Measurements from ENCODE around the gene ASF1B.
"Not testable (repeated sequence)": the region's sequence is repeated elsewhere in the genome, so short reads cannot be mapped to it uniquely, and the experiment has no call there.

Gene ASF1B

GRCh38 chr19:14159059-14159458 is 22.7 kb upstream of the ASF1B start:
- DNase-seq: no peak

DNA sequence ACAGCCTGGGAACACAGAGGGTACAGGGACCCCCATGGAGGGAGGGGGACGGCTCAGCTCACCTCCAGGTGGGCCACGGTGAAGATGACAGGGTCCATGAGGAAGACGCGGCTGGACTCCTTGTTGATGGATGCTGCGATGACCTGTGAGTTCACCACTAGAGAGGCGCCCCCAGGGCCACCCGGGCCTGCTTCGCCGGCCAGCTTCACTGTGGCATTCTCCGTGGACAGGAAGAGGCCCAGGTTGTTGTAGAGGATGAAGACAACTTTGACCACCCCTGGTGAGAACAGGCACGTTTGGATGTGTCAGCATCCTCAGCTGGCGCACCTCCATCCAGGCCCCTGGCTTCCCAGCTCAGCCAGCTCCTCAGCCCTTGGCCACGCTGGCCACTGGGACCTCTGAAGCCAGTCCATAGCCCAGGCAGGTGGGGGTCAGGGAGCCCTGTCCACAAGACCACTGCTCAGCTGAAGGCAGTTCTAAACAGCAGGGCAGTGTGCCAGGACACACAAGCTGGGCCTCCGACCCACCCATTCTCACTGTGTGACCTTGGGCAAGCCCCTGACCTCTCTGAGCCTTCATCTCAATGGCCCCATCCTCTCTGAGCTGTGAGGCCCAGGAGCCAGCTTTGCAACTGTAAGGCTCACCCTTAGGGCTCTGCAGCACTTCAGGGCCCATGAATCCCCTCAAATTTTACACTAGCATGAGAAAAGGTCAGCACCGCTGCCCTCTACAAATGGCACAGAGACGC is 22.1 kb upstream of the ASF1B start:
- DNase-seq: no peak

- no peak for DNase-seq
Observed at GRCh38 chr19:14156971-14157717, 20.8 kb upstream of the ASF1B start.

- DNase-seq: no peak
Observed at GRCh38 chr19:14156122-14156521, 19.7 kb upstream of the ASF1B start.

- DNase-seq: no peak
Observed at GRCh38 chr19:14155371-14155770, 19.0 kb upstream of the ASF1B start.

GRCh38 chr19:14152713-14153112 is 16.3 kb upstream of the ASF1B start:
- no peak for DNase-seq

DNA sequence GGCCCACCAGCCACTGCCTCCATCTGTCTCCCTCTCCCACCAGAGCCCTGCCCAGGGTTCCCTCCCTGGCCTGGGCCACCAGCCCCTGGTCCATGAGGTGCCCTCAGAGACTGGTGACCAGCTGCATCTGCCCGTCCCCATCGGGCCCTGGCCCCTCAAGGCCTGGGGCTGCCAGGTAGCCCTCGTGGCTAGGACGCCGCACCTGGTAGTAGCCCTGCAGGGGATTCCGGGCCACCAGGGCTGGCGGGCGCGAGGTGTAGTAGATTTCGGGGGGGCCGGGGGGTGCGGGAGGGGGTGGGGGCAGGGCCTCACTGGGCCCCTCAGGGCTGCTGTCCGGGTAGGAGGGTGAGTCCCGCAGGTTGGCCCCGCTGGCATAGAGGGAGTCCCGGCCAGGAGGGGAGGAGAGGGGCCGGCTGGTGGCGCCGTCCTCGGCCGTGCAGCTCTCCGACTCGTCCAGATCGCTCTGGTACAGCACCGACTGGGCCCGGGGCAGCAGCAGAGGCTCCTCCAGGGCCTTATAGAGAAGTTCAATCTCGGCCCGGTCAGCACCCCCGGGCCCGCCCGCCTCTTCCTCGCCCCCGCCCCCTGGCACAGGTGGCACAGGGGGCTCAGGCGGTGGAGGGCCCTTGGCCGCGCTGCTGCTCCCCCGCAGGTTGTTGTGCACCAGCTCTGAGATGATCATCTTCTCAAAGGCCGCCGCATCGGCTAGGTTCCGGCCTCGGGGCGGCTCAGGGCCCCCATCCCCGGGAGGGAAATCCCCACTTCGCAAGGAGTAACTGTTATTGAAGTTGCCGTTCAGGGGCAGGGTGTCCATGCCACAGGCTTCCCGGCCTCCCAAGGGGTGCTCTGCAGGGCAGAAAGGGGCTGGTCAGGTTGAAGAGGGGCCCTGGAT is 14.6 kb upstream of the ASF1B start:
- DNase-seq: no peak

DNA sequence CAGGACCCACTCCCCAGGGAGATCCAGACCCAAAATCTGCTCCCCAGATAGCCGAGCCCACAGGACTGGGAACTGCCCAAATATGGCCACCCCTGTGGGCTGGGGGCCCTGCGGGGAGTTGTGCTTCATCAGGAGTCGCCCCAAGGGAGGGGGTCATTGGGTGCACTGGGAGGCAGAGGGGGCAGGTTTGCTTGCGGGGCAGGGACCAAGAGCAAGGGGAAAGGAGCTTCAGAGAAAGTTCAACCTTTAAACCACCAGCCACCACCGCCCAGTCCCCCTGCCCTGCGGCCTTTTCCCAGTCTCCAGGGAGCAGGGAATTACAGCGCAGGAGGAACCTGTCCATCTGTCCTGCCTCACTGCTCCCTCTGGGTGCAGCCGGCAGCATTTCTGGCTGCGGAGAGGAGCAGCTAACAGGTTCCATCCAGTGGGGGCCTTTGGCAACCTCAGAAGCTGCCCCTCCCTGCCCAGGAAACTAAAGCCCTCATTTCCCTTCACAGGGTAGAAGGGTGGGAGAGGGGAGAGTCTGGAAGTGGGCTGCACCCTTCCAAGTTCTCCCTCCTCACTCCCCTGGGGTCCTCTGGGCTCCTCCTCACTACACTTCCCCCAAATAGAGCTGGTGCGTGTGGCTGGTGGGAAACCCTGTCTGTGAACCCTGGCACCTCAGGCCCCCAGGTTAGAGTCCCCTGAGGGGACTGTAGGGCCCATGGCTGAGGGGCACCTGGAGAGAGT is 13.8 kb upstream of the ASF1B start:
- DNase-seq: no peak

GRCh38 chr19:14149509-14149994 is 13.2 kb upstream of the ASF1B start:
- peak; percentile 40 for DNase-seq

DNA sequence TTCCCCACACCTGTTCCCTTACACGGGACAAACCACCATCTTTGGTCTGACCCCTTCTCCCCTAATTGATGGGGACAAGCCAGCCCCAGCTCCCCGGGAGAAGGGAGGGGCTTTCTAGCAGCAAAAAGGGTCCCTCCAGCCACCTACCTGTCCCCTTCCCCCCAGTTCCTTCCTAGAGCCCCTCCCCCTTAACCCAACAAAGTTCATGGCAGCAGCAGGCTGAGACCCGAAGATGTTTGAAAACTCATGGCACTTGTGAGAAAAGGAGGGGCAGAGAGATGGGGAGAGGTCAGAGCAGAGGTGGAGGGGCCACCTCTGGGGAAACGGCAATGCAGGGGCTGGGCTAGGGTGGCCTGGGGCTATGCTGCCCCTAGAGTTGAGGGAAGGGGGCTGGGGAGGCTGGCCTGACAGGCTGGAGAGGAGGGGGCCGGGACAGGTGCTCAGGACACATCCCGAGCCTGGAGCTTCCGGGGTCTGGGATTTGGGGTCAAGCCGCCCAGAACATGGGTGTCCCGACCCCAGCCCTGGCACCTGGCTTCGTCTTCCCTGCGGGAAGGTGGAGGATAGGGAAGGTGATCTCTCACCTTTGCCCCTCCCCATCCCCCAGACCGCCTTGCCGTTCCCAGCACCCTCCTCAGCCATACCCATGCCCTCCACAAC is 12.5 kb upstream of the ASF1B start:
- no peak for DNase-seq

DNA sequence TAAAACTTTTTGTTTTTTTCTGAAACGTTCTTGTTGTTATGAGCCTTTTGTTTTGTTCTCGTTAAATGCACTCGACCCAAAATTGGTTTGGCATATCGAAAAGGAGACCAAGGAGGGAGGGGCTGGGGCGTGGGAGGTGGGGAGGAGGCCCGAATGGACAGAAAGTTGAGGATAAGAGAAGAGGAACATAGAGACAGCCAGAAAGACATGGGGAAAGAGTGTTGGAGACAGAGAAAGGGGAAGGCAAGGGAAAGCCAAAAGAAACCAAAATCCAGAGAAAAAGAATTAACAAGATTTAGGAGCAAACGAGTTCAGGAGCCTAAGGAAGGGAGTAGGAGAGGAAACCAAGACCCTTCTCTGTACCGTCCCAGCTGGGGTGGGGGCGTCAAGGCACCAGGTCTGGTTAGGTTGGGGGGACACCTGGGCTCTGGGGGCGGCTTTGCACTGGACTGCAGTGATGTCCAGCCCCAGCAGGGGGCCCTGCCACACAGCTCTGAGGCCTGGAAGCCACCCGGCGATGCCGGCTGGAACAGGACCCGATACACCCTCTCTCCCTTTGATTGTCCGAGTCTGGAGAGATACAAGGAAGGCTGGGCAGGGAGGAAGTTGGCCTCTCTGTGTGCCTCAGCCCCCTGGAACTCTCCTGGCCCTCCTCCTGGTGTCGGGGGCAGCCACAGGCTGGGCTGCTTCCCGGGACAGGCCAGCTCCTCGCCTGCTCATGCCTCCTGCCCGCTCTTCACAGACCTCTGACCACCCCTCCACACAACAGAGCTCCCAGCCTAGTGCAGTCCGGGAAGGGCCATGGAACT is 11.6 kb upstream of the ASF1B start:
- peak; percentile 72 for DNase-seq

DNA sequence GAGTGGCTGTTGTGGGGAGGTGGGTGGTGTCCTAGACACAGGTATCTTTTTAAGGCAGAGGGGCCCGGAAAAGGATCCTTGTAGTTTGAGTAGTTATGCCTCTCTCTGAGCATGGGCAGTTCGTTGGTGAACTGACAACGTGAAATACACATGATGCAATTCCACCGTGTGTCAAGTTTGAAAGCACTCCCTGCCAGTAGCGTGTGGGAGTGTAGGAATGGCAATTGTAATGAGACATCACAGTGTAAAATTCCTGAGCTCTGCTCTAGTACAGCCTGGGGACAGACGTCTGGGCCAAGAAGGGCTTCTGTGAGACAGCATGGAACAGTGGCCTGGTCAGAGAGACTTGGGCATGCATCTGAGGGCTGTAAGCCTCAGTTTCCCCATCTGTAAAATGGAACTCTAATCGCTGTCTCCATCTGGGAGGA is 10.4 kb upstream of the ASF1B start:
- no peak for DNase-seq

DNA sequence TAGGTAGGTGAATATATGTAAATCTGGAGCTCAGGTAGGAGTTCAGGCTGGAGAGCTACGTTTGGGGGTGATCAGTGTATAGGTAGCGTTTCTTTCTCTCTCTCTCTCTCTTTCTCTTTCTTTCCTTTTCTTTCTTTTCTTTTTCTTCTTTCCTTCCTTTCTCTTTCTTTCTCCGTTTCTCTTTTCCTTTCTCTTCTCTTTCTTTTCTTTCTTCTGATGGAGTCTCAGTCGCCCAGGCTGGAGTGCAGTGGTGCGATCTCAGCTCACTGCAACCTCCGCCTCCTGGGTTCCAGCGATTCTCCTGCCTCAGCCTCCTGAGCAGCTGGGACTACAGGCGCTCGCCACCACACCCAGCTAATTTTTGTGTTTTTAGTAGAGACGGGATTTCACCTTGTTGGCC is 9.8 kb upstream of the ASF1B start:
- not testable (repeated sequence) for DNase-seq

GRCh38 chr19:14145381-14145780 is 9.0 kb upstream of the ASF1B start:
- no peak for DNase-seq

- peak; percentile 95 for DNase-seq
Observed at GRCh38 chr19:14142262-14143190, 6.1 kb upstream of the ASF1B start.

DNA sequence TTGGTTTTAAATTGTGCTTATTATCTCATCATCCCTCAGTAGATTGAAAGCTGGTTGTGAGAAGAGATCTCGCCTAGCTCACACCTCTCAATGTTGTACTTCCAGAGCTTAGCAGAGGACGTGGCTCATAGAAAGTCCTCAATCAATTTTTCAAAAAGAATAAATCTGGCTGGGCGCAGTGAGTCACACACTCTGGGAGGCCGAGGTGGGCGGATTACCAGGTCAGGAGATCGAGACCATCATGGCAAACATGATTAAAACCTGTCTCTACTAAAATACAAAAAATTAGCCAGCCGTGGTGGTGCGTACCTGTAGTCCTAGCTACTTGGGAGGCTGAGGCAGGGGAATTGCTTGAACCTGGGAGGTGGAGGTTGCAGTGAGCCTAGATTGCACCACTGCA is 4.7 kb upstream of the ASF1B start:
- no peak for DNase-seq

DNA sequence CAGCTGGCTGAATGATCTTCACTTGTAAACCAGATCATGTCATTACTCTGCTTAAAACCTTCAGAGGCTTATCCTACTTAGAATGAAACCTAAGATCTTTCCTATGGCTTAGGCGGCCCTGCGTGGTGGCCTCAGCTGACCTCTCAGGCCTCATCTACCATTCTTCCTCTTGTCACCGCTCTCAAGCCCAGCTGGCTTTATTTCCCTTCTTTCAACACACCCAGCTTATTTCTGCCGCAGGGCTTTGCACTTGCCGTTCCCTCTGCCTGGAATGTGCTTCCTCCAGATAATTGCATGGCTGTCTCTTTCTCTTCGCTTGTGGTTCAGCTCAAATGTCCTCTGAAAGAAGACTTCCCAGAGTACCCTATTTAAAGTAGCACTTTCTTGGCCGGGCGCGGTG is 3.6 kb upstream of the ASF1B start:
- DNase-seq: peak; percentile 73

GRCh38 chr19:14138576-14139265 is 2.3 kb upstream of the ASF1B start:
- no peak for DNase-seq

- DNase-seq: no peak
Observed at GRCh38 chr19:14135985-14136508, 342 bp downstream of the ASF1B start.

Data from hematopoietic multipotent progenitor cell treated with erythropoietin and hydrocortisone succinate and interleukin-3 and kit ligand, for 4 days (in vitro differentiated cells).